ENCODE data around the gene TRABD.

Gene TRABD

GRCh38 chr22:50220603-50221409 lies 35.1 kb downstream of the TRABD start:
- H3K27ac ChIP-seq (ENCODE audit: poor library complexity, severe bottlenecking), result no peak overlapping the region
- H3K9me3 ChIP-seq (ENCODE audit: severe bottlenecking), result no peaks in the 10 kb centered on the region
- H3K36me3 ChIP-seq (ENCODE audit: low read depth), result peaks cover 56% of the 10 kb centered on the region
- H3K4me3 ChIP-seq (ENCODE audit: severe bottlenecking), result no peak overlapping the region
- no peaks in the 10 kb centered on the region for H3K4me1 ChIP-seq (ENCODE audit: insufficient read depth, poor library complexity, severe bottlenecking)
- no peak for ATAC-seq (ENCODE audit: low read depth)
- DNase-seq (ENCODE audit: low spot score), result peak; percentile 68
- no peaks in the 10 kb centered on the region for H3K27me3 ChIP-seq (ENCODE audit: insufficient read depth, poor library complexity, severe bottlenecking)
- TF ChIP-seq CTCF (IDR thresholded peaks at IDR 0.05; ENCODE audit: poor library complexity, severe bottlenecking), result no peak

GRCh38 chr22:50221410-50222300 lies 35.9 kb downstream of the TRABD start:
- H3K4me3 ChIP-seq (ENCODE audit: severe bottlenecking), result no peak overlapping the region
- no peaks in the 10 kb centered on the region for H3K9me3 ChIP-seq (ENCODE audit: severe bottlenecking)
- peaks cover 53% of the 10 kb centered on the region for H3K36me3 ChIP-seq (ENCODE audit: low read depth)
- H3K4me1 ChIP-seq (ENCODE audit: insufficient read depth, poor library complexity, severe bottlenecking), result no peaks in the 10 kb centered on the region
- TF ChIP-seq CTCF (IDR thresholded peaks at IDR 0.05; ENCODE audit: poor library complexity, severe bottlenecking), result no peak
- DNase-seq (ENCODE audit: low spot score), result peak; percentile 52
- no peaks in the 10 kb centered on the region for H3K27me3 ChIP-seq (ENCODE audit: insufficient read depth, poor library complexity, severe bottlenecking)
- no peak overlapping the region for H3K27ac ChIP-seq (ENCODE audit: poor library complexity, severe bottlenecking)
- ATAC-seq (ENCODE audit: low read depth), result no peak

- H3K36me3 ChIP-seq (ENCODE audit: low read depth), result peaks cover 44% of the 10 kb centered on the region
Observed at GRCh38 chr22:50222508-50222907, 36.8 kb downstream of the TRABD start.

GRCh38 chr22:50224071-50224470 lies 38.4 kb downstream of the TRABD start:
- no peak overlapping the region for H3K4me3 ChIP-seq (ENCODE audit: severe bottlenecking)
- no peaks in the 10 kb centered on the region for H3K4me1 ChIP-seq (ENCODE audit: insufficient read depth, poor library complexity, severe bottlenecking)
- no peak for ATAC-seq (ENCODE audit: low read depth)
- H3K9me3 ChIP-seq (ENCODE audit: severe bottlenecking), result no peaks in the 10 kb centered on the region
- H3K36me3 ChIP-seq (ENCODE audit: low read depth), result peaks cover 37% of the 10 kb centered on the region
- no peak overlapping the region for H3K27ac ChIP-seq (ENCODE audit: poor library complexity, severe bottlenecking)
- H3K27me3 ChIP-seq (ENCODE audit: insufficient read depth, poor library complexity, severe bottlenecking), result no peaks in the 10 kb centered on the region
- no peak for TF ChIP-seq CTCF (IDR thresholded peaks at IDR 0.05; ENCODE audit: poor library complexity, severe bottlenecking)
- no peak for DNase-seq (ENCODE audit: low spot score)

More at GRCh38 chr22:50222508-50222907, 36.8 kb downstream of the TRABD start:
- Histone ChIP-seq H3K9me3 (ENCODE audit: severe bottlenecking) (no peaks in the 10 kb centered on the region), H3K27ac (ENCODE audit: poor library complexity, severe bottlenecking) (no peak overlapping the region), H3K4me3 (ENCODE audit: severe bottlenecking) (no peak overlapping the region), H3K27me3 (ENCODE audit: insufficient read depth, poor library complexity, severe bottlenecking) (no peaks in the 10 kb centered on the region), H3K4me1 (ENCODE audit: insufficient read depth, poor library complexity, severe bottlenecking) (no peaks in the 10 kb centered on the region)
- DNase-seq (ENCODE audit: low spot score) (peak; percentile 51), ATAC-seq (ENCODE audit: low read depth) (no peak)
- TF ChIP-seq CTCF (IDR thresholded peaks at IDR 0.05; ENCODE audit: poor library complexity, severe bottlenecking), result no peak

Data from RWPE2 (cell line).